CD14-positive monocyte (primary cell): ENCODE data around the gene ACKR2. TPM values are rescaled to one million over a fixed set of nuclear protein-coding genes. Genes with fewer than 3 reads are reported as not detected.

Experiments used
- DNase-seq, 3 donors: peaks; one replicate each; pipeline ENCODE4 v3.0.0-alpha.2; 2011 to 2022
- H2AFZ ChIP-seq: 2 replicates; pipeline ENCODE4 v1.6.0; 2012; ENCODE audit warnings: mild to moderate bottlenecking, low read depth, low read length, inconsistent platforms; ENCODE audit not compliant: insufficient read depth, poor library complexity, severe bottlenecking
- H3K27ac ChIP-seq, 2 donors: 1 replicate in 1 of 2; 2 replicates in 1 of 2; pipeline ENCODE4 v1.5.1; 2012 to 2013; ENCODE audit warnings: low read length in 2 of 2, control low read depth in 1 of 2, inconsistent platforms in 1 of 2, low read depth in 1 of 2, mild to moderate bottlenecking in 1 of 2
- H3K27me3 ChIP-seq, 2 donors: one replicate each; pipeline versions ENCODE4 v1.6.0 to v1.6.1; 2011 to 2013; ENCODE audit warnings: low read length in 2 of 2; ENCODE audit not compliant: control insufficient read depth in 2 of 2, insufficient read depth in 2 of 2
- H3K36me3 ChIP-seq, 2 donors: replicated peaks in 1 of 2; 1 replicate in 1 of 2; 2 replicates in 1 of 2; pipeline versions ENCODE4 v1.5.1 to v1.6.1; 2012 to 2013; ENCODE audit warnings: low read length in 2 of 2, control low read depth in 1 of 2, inconsistent platforms in 1 of 2, mild to moderate bottlenecking in 1 of 2; ENCODE audit not compliant: insufficient read depth in 2 of 2, control insufficient read depth in 1 of 2
- H3K4me1 ChIP-seq, 2 donors: 1 replicate in 1 of 2; 2 replicates in 1 of 2; pipeline versions ENCODE4 v1.5.1 to v1.6.1; 2012 to 2013; ENCODE audit warnings: low read length in 2 of 2, control low read depth in 1 of 2, inconsistent platforms in 1 of 2, mild to moderate bottlenecking in 1 of 2, moderate library complexity in 1 of 2; ENCODE audit not compliant: insufficient read depth in 2 of 2, control insufficient read depth in 1 of 2
- H3K4me2 ChIP-seq: replicated peaks from 2 replicates; pipeline ENCODE3; 2012; ENCODE audit warnings: low read length, moderate library complexity, mild to moderate bottlenecking; ENCODE audit not compliant: poor library complexity, severe bottlenecking; ENCODE audit errors: extremely low read depth
- H3K4me3 ChIP-seq, 3 experiments: fragments of 200-600 bp in 1 of 3; sonication (generic) in 1 of 3; replicated peaks in 1 of 3; 1 replicate in 2 of 3; 2 replicates in 1 of 3; pipeline ENCODE4 v1.5.1; 2011 to 2013; ENCODE audit warnings: low read length in 3 of 3, mild to moderate bottlenecking in 3 of 3, control low read depth in 2 of 3, low read depth in 2 of 3, inconsistent platforms in 1 of 3, moderate library complexity in 1 of 3
- H3K79me2 ChIP-seq: 2 replicates; pipeline ENCODE4 v1.6.0; 2012; ENCODE audit warnings: mild to moderate bottlenecking, control low read depth, inconsistent platforms, low read length, moderate library complexity; ENCODE audit not compliant: insufficient read depth
- H3K9ac ChIP-seq: 2 replicates; pipeline ENCODE4 v1.6.0; 2017; ENCODE audit warnings: low read length, mild to moderate bottlenecking; ENCODE audit not compliant: insufficient read depth, poor library complexity, severe bottlenecking
- H3K9me3 ChIP-seq, 2 donors: replicated peaks in 1 of 2; 1 replicate in 1 of 2; 2 replicates in 1 of 2; pipeline versions ENCODE4 v1.5.1 to v1.6.1; 2012 to 2013; ENCODE audit warnings: low read length in 2 of 2, control low read depth in 1 of 2; ENCODE audit not compliant: control insufficient read depth in 1 of 2, insufficient read depth in 1 of 2
- H4K20me1 ChIP-seq: 2 replicates; pipeline ENCODE4 v1.6.0; 2012; ENCODE audit warnings: mild to moderate bottlenecking, low read length, control low read depth, moderate library complexity; ENCODE audit not compliant: insufficient read depth
- H3K27ac Mint-ChIP-seq, 7 donors: one replicate each; pipeline ENCODE4 v1.8.0; 2020; ENCODE audit warnings: mild to moderate bottlenecking in 7 of 7, mixed read lengths in 7 of 7, moderate library complexity in 6 of 7, inconsistent platforms in 2 of 7
- H3K27me3 Mint-ChIP-seq, 3 donors: one replicate each; pipeline ENCODE4 v1.8.0; 2021 to 2022; ENCODE audit warnings: low read depth in 3 of 3, mild to moderate bottlenecking in 3 of 3, mixed read lengths in 3 of 3, moderate library complexity in 3 of 3, inconsistent platforms in 1 of 3
- H3K36me3 Mint-ChIP-seq, 2 donors: one replicate each; pipeline ENCODE4 v1.8.0; 2020; ENCODE audit warnings: mixed read lengths in 2 of 2, inconsistent platforms in 1 of 2, mild to moderate bottlenecking in 1 of 2
- H3K4me1 Mint-ChIP-seq: one replicate; pipeline ENCODE4 v1.8.0; 2020; ENCODE audit warnings: mild to moderate bottlenecking, mixed read lengths
- H3K4me3 Mint-ChIP-seq, 2 donors: one replicate each; pipeline ENCODE4 v1.8.0; 2020; ENCODE audit warnings: mild to moderate bottlenecking in 2 of 2, mixed read lengths in 2 of 2, moderate library complexity in 1 of 2
- H3K9me3 Mint-ChIP-seq, 7 donors: one replicate each; pipeline ENCODE4 v1.8.0; 2020 to 2022; ENCODE audit warnings: mixed read lengths in 7 of 7, mild to moderate bottlenecking in 6 of 7, moderate library complexity in 6 of 7, inconsistent platforms in 2 of 7
- WGBS: methylation state at CpG from one replicate; pipeline ENCODE4 v1.1.5; 2013; ENCODE audit warnings: missing lambda C conversion rate; ENCODE audit not compliant: insufficient coverage; 5-methylcytosine and 5-hydroxymethylcytosine counted together
- intact Hi-C, 2 donors: fragments of 100-400 bp; cut with micrococcal nuclease; formaldehyde crosslinking; loops; one replicate each; pipeline versions ENCODE4 v1.15.0 to v1.15.1; 2023
- polyA plus RNA-seq, 3 donors: library from polyadenylated mRNA; depleted of rRNA in 1 of 3; unstranded in 2 of 3; stranded (reverse) in 1 of 3; fragments of 300-500 nt in 2 of 3; fragments of >200 nt in 1 of 3; fragmentation: Illumina TruSeq in 2 of 3; gene quantifications; 1 replicate in 2 of 3; 2 replicates in 1 of 3; pipeline ENCODE4 v1.2.3, GENCODE V29; 2012 to 2021
- TF ChIP-seq, protein P1 (sequence below): fragments of 200-600 bp; IDR thresholded peaks from one replicate; pipeline ENCODE4 v1.8.0; 2022; ENCODE audit warnings: antibody characterized with exemption, mild to moderate bottlenecking

Gene ACKR2
- polyA plus RNA-seq, 3 donors = 0.49 TPM; not detected in 2

DNA sequence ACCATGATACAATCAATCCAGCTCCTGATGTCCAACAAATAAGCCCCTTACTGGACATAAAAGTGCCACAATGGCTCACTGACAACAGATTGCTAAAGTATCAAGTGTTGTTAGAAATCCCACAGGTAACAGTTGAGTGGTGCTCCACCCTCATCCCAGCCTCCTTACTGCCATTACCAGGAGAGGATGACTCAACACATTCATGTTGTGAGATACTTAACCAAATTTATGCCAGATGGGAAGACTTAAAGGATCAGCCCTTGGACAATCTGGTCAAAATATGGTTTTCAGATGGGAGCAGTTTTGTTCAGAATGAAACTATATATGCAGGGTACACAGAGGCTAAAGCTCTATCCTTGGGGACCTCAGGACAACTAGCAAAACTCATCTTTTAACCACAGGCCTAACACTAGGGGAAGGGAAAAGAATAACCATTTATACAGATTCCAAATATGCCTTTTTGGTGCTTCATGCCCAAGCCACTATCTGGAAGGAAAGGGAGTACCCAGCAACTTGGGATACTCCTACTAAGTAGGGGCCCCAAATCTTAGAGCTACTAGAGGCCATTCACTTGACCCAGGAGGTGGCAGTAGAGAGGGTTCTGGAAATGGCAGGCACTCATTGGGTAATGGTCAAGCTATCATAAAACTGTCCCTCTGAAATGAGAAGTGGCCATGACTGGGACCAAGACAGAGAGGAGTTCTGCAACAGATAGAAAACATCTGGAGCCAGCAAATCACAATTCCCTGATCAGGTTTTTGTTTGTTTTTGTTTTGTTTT, 89.8 kb downstream of the ACKR2 start:
- Histone ChIP-seq H4K20me1 (no peaks in the 10 kb centered on the region), H3K9ac (no peak overlapping the region), H3K36me3 (no peaks in the 10 kb centered on the region), H3K4me2 (no peak overlapping the region), H3K27ac (no peak overlapping the region), H3K4me3 (no peak overlapping the region), H2AFZ (no peak overlapping the region), H3K9me3 (no peaks in the 10 kb centered on the region), H3K27me3 (no peaks in the 10 kb centered on the region), H3K79me2 (no peaks in the 10 kb centered on the region), H3K4me1 (no peaks in the 10 kb centered on the region)
- Mint-ChIP-seq H3K36me3 (no peaks in the 10 kb centered on the region), H3K27ac (no peak overlapping the region), H3K9me3 (peaks cover 1 to 18% (median 2%) of the 10 kb centered on the region in 7 donors), H3K27me3 (peaks cover 3 to 10% (median 5%) of the 10 kb centered on the region in 3 donors), H3K4me3 (no peak overlapping the region), H3K4me1 (peaks cover 2% of the 10 kb centered on the region)
- no peak for DNase-seq
- intact Hi-C loops = no loop called here
- TF ChIP-seq, protein P1, sequence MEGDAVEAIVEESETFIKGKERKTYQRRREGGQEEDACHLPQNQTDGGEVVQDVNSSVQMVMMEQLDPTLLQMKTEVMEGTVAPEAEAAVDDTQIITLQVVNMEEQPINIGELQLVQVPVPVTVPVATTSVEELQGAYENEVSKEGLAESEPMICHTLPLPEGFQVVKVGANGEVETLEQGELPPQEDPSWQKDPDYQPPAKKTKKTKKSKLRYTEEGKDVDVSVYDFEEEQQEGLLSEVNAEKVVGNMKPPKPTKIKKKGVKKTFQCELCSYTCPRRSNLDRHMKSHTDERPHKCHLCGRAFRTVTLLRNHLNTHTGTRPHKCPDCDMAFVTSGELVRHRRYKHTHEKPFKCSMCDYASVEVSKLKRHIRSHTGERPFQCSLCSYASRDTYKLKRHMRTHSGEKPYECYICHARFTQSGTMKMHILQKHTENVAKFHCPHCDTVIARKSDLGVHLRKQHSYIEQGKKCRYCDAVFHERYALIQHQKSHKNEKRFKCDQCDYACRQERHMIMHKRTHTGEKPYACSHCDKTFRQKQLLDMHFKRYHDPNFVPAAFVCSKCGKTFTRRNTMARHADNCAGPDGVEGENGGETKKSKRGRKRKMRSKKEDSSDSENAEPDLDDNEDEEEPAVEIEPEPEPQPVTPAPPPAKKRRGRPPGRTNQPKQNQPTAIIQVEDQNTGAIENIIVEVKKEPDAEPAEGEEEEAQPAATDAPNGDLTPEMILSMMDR = no peak

DNA sequence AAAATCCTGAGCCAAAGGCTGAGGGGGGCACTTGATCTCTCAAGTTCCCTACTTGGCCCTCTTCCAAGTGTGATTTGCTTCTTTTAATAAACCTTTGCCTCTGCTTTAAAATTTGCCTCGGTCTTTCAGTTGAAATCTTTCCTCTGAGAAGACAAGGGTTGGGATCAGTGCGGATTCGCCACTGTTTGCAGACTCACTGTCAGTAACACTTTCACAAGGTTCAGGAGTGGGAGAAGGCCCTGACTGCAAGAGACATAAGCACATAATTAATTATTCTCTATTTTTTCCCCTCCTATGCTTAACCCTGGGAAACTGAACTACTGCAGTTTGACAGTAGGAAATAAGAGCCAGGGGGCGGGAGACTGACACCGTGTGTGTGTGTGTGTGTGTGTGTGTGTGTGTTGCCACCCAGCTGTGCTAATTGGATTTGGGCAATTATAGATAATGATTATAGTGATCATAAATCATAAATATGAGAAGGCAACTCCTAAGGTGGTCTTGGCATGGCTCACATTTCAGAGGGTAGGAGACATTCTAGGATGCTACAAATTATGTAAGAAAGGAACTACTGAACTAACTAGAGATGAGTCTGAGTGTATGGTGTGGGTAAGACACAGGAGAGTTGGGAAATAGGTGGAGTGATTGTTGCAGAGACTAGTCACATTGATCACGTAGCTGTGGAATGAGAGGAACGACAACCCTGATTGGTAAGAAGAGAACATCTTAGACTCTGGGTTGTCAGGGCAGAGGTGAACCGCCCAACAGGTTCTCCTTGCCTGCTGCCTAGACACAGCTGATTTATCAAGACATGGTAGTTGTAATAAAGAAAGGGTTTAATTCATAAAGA, 91.2 kb downstream of the ACKR2 start:
- H3K27me3 Mint-ChIP-seq = peaks cover 13 to 22% (median 18%) of the 10 kb centered on the region in 3 donors
- peaks cover 0 to 4% of the 10 kb centered on the region in 2 donors for H3K36me3 Mint-ChIP-seq

More for the DNA sequence above, 91.2 kb downstream of the ACKR2 start:
- Mint-ChIP-seq H3K4me1 (peaks cover under 1% of the 10 kb centered on the region), H3K27ac (no peak overlapping the region), H3K9me3 (peaks cover 4 to 28% (median 9%) of the 10 kb centered on the region in 7 donors), H3K4me3 (no peak overlapping the region)
- no peak overlapping the region for H3K4me2 ChIP-seq
- H4K20me1 ChIP-seq = no peaks in the 10 kb centered on the region
- no peaks in the 10 kb centered on the region for H3K36me3 ChIP-seq
- no peak overlapping the region for H2AFZ ChIP-seq
- H3K4me1 ChIP-seq = no peaks in the 10 kb centered on the region
- TF ChIP-seq, protein P1 = no peak
- DNase-seq = no peak
- no peak overlapping the region for H3K9ac ChIP-seq
- no peaks in the 10 kb centered on the region for H3K79me2 ChIP-seq
- intact Hi-C loops = no loop called here
- H3K27ac ChIP-seq = no peak overlapping the region
- no peak overlapping the region for H3K4me3 ChIP-seq
- H3K9me3 ChIP-seq = no peaks in the 10 kb centered on the region
- WGBS = 90% methylated on average over 5 of the region's 8 CpGs
- peaks cover 5 to 11% of the 10 kb centered on the region in 2 donors for H3K27me3 ChIP-seq
